H9 (cell line): ENCODE measurements around the gene HEPHL1. TPM values are rescaled to one million over a fixed set of nuclear protein-coding genes. Genes with fewer than 3 reads are reported as not detected.

Experiments used
- DNase-seq: peaks from one replicate; pipeline ENCODE4 v3.0.0-alpha.2; 2017
- H2AFZ ChIP-seq: one replicate; pipeline ENCODE4 v1.6.1; 2013; ENCODE audit warnings: mild to moderate bottlenecking, low read length, control low read depth, moderate library complexity
- H2AK5ac ChIP-seq: 2 replicates; pipeline ENCODE4 v1.6.1; 2013; ENCODE audit warnings: low read length, control low read depth, mixed read lengths; ENCODE audit not compliant: insufficient read length
- H2BK120ac ChIP-seq: one replicate; pipeline ENCODE4 v1.6.1; 2013; ENCODE audit warnings: low read depth, mild to moderate bottlenecking, low read length, control low read depth, inconsistent platforms; ENCODE audit not compliant: poor library complexity, severe bottlenecking
- H2BK12ac ChIP-seq: 2 replicates; pipeline ENCODE4 v1.6.1; 2013; ENCODE audit warnings: low read length, control low read depth, mixed read lengths, low read depth; ENCODE audit not compliant: insufficient read length
- H2BK15ac ChIP-seq: 2 replicates; pipeline ENCODE4 v1.6.1; 2013; ENCODE audit warnings: low read depth, low read length, control low read depth
- H2BK20ac ChIP-seq: one replicate; pipeline ENCODE4 v1.6.1; 2013; ENCODE audit warnings: low read depth, mild to moderate bottlenecking, low read length, control low read depth, inconsistent platforms; ENCODE audit not compliant: poor library complexity, severe bottlenecking
- H2BK5ac ChIP-seq: 2 replicates; pipeline ENCODE4 v1.6.1; 2013; ENCODE audit warnings: low read length, control low read depth, mixed read lengths; ENCODE audit not compliant: insufficient read length
- H3K14ac ChIP-seq: 2 replicates; pipeline ENCODE4 v1.6.1; 2013; ENCODE audit warnings: low read length, control low read depth; ENCODE audit not compliant: insufficient read depth
- H3K18ac ChIP-seq: 2 replicates; pipeline ENCODE4 v1.6.1; 2013; ENCODE audit warnings: low read depth, mild to moderate bottlenecking, mixed read lengths, low read length, control low read depth; ENCODE audit not compliant: insufficient read length
- H3K23ac ChIP-seq: 2 replicates; pipeline ENCODE4 v1.6.1; 2013; ENCODE audit warnings: low read length, control low read depth, mixed read lengths, low read depth; ENCODE audit not compliant: insufficient read length
- H3K23me2 ChIP-seq: 2 replicates; pipeline ENCODE4 v1.6.1; 2013; ENCODE audit warnings: low read depth, mild to moderate bottlenecking, mixed read lengths, low read length, control low read depth; ENCODE audit not compliant: insufficient read length, poor library complexity, severe bottlenecking
- H3K27ac ChIP-seq: 2 replicates; pipeline ENCODE4 v1.5.1; 2013; ENCODE audit warnings: low read length, control low read depth, mixed read lengths, low read depth; ENCODE audit not compliant: insufficient read length
- H3K27me3 ChIP-seq: 2 replicates; pipeline ENCODE4 v1.6.1; 2013; ENCODE audit warnings: low read length, control low read depth, inconsistent platforms; ENCODE audit not compliant: insufficient read depth
- H3K4ac ChIP-seq: 2 replicates; pipeline ENCODE4 v1.6.1; 2013; ENCODE audit warnings: low read depth, mild to moderate bottlenecking, control low read depth, inconsistent platforms, low read length, moderate library complexity
- H3K4me1 ChIP-seq: 2 replicates; pipeline ENCODE4 v1.6.1; 2013; ENCODE audit warnings: low read length, control low read depth, inconsistent platforms; ENCODE audit not compliant: insufficient read depth
- H3K4me2 ChIP-seq: 2 replicates; pipeline ENCODE4 v1.6.1; 2013; ENCODE audit warnings: low read length, control low read depth, mixed read lengths; ENCODE audit not compliant: insufficient read length, insufficient read depth
- H3K56ac ChIP-seq: 2 replicates; pipeline ENCODE4 v1.6.1; 2013; ENCODE audit warnings: low read depth, mild to moderate bottlenecking, mixed read lengths, low read length, control low read depth; ENCODE audit not compliant: insufficient read length
- H3K79me1 ChIP-seq: 2 replicates; pipeline ENCODE4 v1.6.1; 2013; ENCODE audit warnings: low read depth, mild to moderate bottlenecking, moderate library complexity, low read length, control low read depth, inconsistent platforms; ENCODE audit not compliant: insufficient read depth, poor library complexity, severe bottlenecking
- H3K79me2 ChIP-seq: 2 replicates; pipeline ENCODE4 v1.6.1; 2013; ENCODE audit warnings: low read length, control low read depth, inconsistent platforms; ENCODE audit not compliant: insufficient read depth
- H3K9ac ChIP-seq: 2 replicates; pipeline ENCODE4 v1.6.1; 2013; ENCODE audit warnings: low read length, control low read depth, mixed read lengths; ENCODE audit not compliant: insufficient read length; ENCODE audit errors: extremely low read depth
- H3K9me3 ChIP-seq: one replicate; pipeline ENCODE4 v1.6.1; 2013; ENCODE audit warnings: low read depth, low read length, inconsistent platforms; ENCODE audit not compliant: control insufficient read depth
- H3T11ph ChIP-seq: one replicate; pipeline ENCODE4 v1.6.1; 2013; ENCODE audit warnings: mild to moderate bottlenecking, low read length, control low read depth, inconsistent platforms
- H4K20me1 ChIP-seq: one replicate; pipeline ENCODE4 v1.6.1; 2013; ENCODE audit not compliant: control insufficient read depth, insufficient read length, insufficient read depth
- H4K5ac ChIP-seq: 2 replicates; pipeline ENCODE4 v1.6.1; 2013; ENCODE audit warnings: low read depth, mild to moderate bottlenecking, mixed read lengths, low read length, control low read depth; ENCODE audit not compliant: insufficient read length
- H4K8ac ChIP-seq: replicated peaks from 2 replicates; pipeline ENCODE4 v1.6.1; 2013; ENCODE audit warnings: low read length, control low read depth, mixed read lengths, low read depth; ENCODE audit not compliant: insufficient read length
- H4K91ac ChIP-seq: 2 replicates; pipeline ENCODE4 v1.6.1; 2013; ENCODE audit warnings: low read depth, mild to moderate bottlenecking, moderate library complexity, mixed read lengths, low read length, control low read depth; ENCODE audit not compliant: insufficient read length
- H3K27ac Mint-ChIP-seq, 3 experiments: 2 replicates in 2 of 3; 3 replicates in 1 of 3; pipeline ENCODE4 v1.8.0; 2020 to 2021; ENCODE audit warnings: mixed read lengths in 3 of 3, mild to moderate bottlenecking in 1 of 3, moderate library complexity in 1 of 3
- H3K27me3 Mint-ChIP-seq: 2 replicates; pipeline ENCODE4 v1.8.0; 2021; ENCODE audit warnings: low read depth, mild to moderate bottlenecking, moderate library complexity, mixed read lengths
- H3K36me3 Mint-ChIP-seq, 3 experiments: 2 replicates in 2 of 3; 3 replicates in 1 of 3; pipeline ENCODE4 v1.8.0; 2020 to 2021; ENCODE audit warnings: low read depth in 3 of 3, mixed read lengths in 3 of 3; ENCODE audit not compliant: insufficient read depth in 1 of 3
- H3K4me1 Mint-ChIP-seq, 2 experiments: 2 replicates each; pipeline ENCODE4 v1.8.0; 2020; ENCODE audit warnings: mixed read lengths in 2 of 2
- H3K4me3 Mint-ChIP-seq, 2 experiments: 2 replicates in 1 of 2; 3 replicates in 1 of 2; pipeline ENCODE4 v1.8.0; 2020 to 2021; ENCODE audit warnings: mild to moderate bottlenecking in 2 of 2, mixed read lengths in 2 of 2, moderate library complexity in 1 of 2
- H3K9me3 Mint-ChIP-seq, 2 experiments: 2 replicates in 1 of 2; 3 replicates in 1 of 2; pipeline ENCODE4 v1.8.0; 2020; ENCODE audit warnings: mild to moderate bottlenecking in 2 of 2, mixed read lengths in 2 of 2, moderate library complexity in 1 of 2
- CTCF ChIP-seq: fragments of 200-600 bp; sonication (generic); conservative IDR thresholded peaks from 3 replicates; pipeline ENCODE4 v1.8.0; 2021; ENCODE audit warnings: antibody characterized with exemption, mild to moderate bottlenecking
- WGBS: extraction: QIAGEN DNeasy Blood & Tissue Kit; methylation state at CpG from one replicate; pipeline ENCODE4 v1.1.7; 2013; ENCODE audit warnings: missing lambda C conversion rate, low lambda C conversion rate, mixed read lengths; ENCODE audit not compliant: insufficient read length; ENCODE audit errors: extremely low coverage; 5-methylcytosine and 5-hydroxymethylcytosine counted together
- total RNA-seq: library from RNA; stranded (reverse); gene quantifications from 2 replicates; pipeline ENCODE4 v1.2.1, GENCODE V29; 2021

The HEPHL1 gene
- total RNA-seq, 1 experiment from 2014 or later: not detected

- Histone ChIP-seq H2AFZ (no peak overlapping the region), H3K18ac (no peak overlapping the region), H2AK5ac (no peak overlapping the region), H3K4me2 (no peak overlapping the region), H2BK20ac (no peak overlapping the region), H2BK12ac (no peak overlapping the region), H3K14ac (no peak overlapping the region), H3K4me1 (no peaks in the 10 kb centered on the region), H3K23ac (no peak overlapping the region), H3K27me3 (no peaks in the 10 kb centered on the region), H3K9me3 (no peaks in the 10 kb centered on the region), H3K79me2 (no peaks in the 10 kb centered on the region), H3K9ac (no peak overlapping the region), H3K56ac (no peak overlapping the region), H3K4ac (no peak overlapping the region), H2BK15ac (no peak overlapping the region), H4K91ac (no peak overlapping the region), H3T11ph (no peak overlapping the region), H3K27ac (no peak overlapping the region), H4K20me1 (no peaks in the 10 kb centered on the region), H4K8ac (no peak overlapping the region), H2BK120ac (no peak overlapping the region), H2BK5ac (no peak overlapping the region), H3K23me2 (no peaks in the 10 kb centered on the region), H4K5ac (no peak overlapping the region), H3K79me1 (no peaks in the 10 kb centered on the region)
- Mint-ChIP-seq H3K4me1 (peaks cover 0 to 2% of the 10 kb centered on the region in 2 experiments; a peak in 2 of 4 replicates), H3K4me3 (no peak overlapping the region), H3K9me3 (peaks cover 8 to 9% of the 10 kb centered on the region in 2 experiments), H3K27ac (no peak overlapping the region), H3K36me3 (peaks cover 0 to 10% (median 5%) of the 10 kb centered on the region in 3 experiments; a peak in 4 of 7 replicates), H3K27me3 (no peaks in the 10 kb centered on the region)
- DNase-seq: no peak
- no peak for TF ChIP-seq CTCF
- whole genome bisulfite sequencing: no CpG with 5 or more reads among the region's 2 CpGs
Observed at GRCh38 chr11:94036096-94036495, 14.9 kb downstream of the HEPHL1 start.
